Stimulated activated CD4-positive, alpha-beta T cell treated with anti-CD3 and anti-CD28 coated beads, Interleukin-4, amount 100 ng/mL, for 4 hours (primary cell): Measurements from ENCODE around the gene RUNDC1.
A peak's percentile ranks its signal among the peaks of the same experiment; 100 is the strongest.
"Not testable (repeated sequence)": the region's sequence is repeated elsewhere in the genome, so short reads cannot be mapped to it uniquely, and the experiment has no call there.

Source experiments
- DNase-seq, 2 experiments: peaks; one replicate each; pipeline ENCODE4 v3.0.0-alpha.2; 2020

RUNDC1 gene

DNA sequence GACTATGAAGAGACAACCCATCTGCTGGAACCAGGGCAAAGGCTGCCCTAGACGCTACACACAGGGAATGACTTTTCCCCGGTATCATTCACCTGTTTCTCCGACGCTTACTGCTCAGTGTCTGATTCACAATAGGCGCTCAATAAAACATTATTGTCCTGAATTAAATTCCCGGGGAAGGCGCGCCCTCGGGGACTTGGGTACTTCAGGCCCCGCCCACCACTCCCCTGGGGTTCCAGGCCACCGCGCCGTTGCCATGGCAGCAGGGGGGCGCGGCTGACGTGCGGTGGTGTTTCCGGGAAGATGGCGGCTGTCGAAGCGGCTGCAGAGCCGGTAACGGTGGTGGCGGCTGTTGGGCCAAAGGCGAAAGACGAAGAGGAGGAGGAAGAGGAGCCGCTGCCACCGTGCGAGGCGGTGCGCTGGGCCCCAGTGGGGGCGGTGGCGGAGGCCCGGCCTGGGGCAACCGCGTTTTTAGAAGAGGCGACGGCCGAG, at the start of gene RUNDC1:
Gene RUNDC1 (plus strand): TSS at position 292 of the 492 bp plus-strand sequence. CDS start 12 bp downstream, at position 304.
- peak; percentile 92 for DNase-seq

DNA sequence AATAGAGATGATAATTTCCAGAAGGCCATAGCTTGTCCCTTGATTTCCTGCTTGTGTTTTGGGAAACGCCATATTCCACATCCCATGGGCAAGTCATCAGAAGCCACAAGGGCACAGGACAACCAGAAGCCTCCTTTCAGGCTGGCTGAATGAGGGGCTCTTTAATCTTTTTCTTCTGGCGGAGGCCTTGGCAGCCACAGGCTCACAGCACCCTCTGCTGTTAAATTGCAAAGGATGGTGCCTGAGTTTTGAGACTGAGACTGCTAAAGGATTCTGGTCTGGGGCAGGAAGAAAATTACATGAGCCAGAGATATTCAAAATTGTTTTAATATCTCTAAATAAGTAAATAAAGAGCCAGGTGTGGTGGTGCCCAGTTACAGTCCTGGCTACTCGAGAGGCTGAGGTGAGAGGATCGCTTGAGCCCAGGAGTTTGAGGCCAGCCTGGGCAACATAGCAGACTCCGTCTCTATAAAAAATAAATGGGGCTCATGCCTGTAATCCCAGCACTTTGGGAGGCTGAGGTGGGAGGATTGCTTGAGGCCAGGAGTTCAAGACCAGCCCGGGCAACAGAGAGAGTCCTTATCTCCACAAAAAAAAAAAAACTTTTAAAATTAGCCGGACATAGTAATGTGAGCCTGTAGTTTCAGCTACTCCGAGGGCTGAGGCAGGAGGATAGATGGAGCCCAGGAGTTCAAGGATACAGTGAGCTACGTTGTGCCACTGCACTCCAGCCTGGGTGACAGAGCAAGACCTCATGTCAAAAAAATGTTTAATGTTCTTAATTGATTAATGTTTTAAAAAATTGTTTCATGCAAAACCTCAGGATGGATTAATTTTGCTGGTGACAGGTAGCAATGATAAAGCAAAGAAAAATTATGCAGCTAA, 42.4 kb upstream of the RUNDC1 start:
- DNase-seq = peak; percentile 3 to 5

DNA sequence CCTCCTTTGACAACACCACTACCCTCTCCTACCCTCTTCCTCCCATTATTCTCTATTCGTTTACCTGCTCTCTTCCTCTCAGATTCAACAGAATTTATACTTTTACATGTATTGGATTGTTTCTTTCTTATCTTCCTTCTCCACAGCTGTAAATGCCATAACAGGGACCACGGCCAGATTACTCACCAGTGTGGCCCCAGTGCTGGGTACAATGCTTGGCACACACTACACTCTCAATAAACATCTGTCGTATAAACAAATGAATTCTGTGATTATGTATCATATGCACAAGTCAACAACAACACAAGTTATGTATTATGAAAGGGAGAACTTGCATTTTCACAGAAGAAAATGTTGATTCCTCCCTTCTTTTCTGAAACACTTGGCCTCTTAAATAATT, 36.2 kb upstream of the RUNDC1 start:
- no peak for DNase-seq

DNA sequence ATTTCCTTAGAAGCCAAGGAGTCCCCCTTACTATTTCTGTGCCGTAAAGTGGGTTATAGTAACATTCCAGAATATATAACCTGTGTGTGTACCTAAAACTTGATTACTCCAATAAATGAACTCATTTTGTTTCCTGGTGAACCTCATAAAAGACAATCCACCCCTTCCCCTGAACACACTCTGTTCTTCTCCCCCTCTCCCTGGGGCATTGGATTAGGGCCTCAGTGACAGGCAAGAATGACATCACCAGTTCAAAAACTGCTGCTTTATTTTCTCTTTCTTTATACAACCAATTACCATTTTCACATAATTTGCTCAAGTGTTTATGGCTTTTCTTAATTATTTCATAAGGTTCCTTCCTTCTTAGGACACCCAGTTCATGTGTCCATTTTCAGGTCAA, 33.6 kb upstream of the RUNDC1 start:
- DNase-seq = no peak

DNA sequence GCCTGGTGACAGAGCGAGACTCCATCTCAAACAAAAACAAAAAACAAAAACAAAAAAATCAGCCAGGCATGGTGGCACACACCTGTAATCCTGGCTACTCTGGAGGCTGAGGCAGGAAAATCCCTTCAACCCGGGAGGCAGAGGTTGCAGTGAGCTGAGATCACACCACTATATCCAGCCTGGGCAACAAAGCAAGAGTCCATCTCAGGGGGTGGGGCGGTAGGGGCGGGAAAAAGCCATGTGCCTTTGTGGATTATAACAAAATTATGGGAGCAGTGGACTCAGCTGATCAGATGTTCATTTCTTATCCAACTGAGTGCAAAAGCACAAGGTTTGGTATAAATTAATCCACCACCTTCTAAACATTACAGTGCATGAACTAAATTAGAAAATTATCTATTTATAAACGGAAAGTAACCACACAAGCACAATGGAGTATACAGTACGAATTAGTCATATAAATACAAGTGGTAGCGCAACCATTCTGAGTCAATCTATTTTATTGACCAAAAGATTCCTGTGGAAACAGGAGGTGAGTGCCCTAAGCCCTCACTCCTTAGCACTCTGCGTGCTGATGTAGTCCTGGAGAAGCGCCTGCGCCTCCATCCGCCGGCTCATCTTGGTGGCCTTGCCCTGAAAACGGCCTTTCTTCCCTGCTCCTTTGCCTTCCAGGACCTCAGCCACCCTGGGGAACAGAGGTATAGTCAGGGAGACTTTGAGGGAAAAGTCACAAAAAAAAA, 30.2 kb upstream of the RUNDC1 start:
- no peak for DNase-seq

DNA sequence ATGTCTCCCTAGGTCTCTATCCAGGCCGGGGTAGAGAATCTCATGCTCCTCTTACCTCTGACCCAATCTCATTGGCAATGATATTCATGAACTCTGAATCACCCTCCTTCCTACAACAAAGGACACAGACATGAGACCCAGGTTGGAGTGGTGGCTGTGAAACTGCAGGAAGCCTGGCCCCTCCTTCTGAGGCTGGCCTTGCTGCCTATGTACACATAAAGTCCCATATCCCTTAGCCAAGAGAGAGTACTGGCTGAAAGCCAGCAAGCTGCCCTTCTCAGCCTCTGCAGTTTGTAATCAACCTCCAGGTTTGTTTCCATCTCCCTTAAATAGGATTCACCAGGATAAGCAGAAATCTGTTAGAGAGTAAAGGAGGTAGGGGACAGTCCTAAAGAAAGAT, 26.7 kb upstream of the RUNDC1 start:
- no peak for DNase-seq

DNA sequence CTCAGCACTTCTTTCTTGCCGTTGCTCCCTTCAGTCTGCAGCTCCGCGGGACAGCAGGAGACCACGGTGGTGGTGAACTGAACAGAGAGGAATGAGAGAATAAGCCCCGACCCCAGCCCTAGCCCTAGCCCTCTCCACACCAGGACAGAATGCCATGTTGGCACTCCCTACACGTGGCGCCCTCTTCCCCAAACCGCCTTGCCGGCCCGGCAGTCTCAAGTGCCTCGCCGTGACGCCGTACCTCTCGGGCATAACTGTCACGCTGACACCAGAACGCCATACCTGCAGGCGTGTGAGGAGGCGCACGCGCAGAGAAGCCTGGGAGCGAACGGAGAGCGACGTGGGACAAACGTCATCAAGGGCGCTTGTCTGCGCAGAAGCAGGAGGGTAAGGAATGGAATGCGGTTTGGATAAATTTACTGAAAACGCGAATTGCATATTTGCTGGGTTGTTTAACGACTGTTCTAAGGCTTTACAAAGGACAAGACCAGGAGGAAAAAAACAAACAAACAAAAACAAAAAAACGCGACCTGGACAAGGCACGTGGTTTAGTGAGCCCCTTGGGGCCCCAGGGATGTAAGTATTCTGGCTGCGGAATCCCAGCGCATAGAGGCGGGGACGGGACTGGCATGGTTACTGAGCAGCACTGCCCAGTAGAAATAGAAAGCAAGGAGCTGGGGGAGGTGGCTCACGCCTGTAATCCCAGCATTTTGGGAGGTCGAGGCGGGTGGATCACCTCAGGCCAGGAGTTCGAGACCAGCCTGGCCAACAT, 16.0 kb upstream of the RUNDC1 start, which contains the start of gene AARSD1:
Gene AARSD1 (minus strand): TSS at position 294 of the 772 bp plus-strand sequence. CDS start 14 bp downstream, at position 280.
- peak; percentile 83 to 88 for DNase-seq

DNA sequence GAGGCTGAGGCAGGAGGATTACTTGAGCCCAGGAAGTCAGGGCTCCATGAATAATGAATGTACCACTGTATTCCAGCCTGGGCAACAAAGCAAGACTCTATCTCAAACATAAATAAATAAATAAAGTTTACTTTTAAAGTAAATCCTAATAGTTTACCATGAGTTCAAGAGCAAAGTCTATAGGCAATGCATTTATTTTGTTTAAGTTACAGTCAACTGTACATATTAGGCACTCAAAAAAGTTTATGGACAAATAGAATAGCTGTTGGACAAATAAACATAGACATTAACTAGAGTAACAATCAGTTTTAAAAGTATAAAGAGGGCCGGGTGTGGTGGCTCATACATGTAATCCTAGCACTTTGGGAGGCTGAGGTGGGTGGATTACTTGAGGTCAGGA, 12.4 kb upstream of the RUNDC1 start:
- DNase-seq = no peak

DNA sequence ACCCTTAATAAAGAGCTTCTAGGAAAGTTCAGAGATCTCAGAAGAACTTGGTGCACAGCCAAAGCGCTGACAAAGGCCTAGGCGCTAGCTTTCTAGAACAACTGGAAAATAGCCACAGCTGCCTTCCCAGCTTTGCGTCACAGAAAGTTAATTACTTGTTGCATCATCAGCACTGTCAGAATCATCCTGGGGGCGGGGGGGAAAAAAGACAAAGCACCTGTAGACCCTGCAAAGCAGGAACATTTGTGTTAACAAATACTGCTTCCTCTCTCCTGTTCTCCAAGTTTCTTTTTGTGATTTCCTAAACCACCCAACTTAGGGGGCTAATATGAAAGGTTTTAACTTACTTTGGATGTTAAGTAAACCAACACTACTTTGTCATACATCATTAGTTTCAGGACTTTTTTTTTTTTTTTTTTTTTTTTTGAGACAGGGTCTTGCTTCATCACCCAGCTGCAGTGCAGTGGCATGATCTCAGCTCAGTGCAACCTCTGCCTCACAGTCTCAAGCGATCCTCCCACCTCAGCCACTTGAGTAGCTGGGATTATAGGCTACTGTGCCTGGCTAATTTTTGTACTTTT, 11.3 kb upstream of the RUNDC1 start:
- DNase-seq = no peak

DNA sequence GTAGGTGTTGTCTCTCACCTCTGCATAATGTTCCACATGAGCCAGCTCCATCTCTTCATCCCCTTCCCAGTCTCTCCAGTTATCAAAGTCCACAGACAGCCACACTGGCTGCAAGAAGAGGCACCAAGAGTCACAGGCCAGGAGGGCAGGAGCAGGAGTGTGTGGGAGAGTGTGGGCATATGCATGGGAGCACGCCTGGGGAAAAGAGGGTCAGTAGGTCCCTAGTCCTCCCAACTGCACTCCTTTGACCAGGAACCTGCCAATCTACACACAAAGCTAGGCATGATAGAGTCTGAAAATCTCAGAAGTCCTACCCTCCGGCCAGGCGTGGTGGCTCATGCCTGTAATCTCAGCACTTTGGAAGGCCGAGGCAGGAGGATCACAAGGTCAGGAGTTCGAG, 8.8 kb upstream of the RUNDC1 start:
- DNase-seq = no peak

DNA sequence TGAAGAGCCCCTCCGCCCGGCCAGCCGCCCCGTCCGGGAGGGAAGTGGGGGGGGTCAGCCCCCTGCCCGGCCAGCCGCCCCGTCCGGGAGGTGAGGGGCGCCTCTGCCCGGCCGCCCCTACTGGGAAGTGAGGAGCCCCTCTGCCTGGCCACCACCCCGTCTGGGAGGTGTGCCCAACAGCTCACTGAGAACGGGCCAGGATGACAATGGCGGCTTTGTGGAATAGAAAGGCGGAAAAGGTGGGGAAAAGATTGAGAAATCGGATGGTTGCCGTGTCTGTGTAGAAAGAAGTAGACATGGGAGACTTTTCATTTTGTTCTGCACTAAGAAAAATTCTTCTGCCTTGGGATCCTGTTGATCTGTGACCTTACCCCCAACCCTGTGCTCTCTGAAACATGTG, 7.0 kb upstream of the RUNDC1 start:
- not testable (repeated sequence) for DNase-seq

DNA sequence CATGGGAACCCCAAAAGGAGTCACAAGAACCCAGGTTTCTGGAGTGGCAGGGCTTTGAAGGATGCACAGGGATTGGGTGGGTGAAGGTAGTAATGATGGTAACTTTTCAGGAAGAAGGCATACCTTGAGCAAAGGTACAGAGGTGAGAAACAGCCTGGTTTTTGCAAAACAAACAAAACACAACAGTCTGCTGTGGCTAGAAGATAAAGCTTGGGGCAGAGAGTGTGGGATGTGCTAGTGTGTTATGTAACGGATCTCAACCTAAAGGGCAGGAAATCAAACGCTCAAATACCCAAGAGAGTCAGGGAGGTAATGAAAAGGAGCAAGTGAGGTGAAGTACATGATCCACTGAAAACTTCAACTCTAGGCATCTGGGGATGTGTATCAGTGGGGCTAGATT, 5.1 kb upstream of the RUNDC1 start:
- no peak for DNase-seq

DNA sequence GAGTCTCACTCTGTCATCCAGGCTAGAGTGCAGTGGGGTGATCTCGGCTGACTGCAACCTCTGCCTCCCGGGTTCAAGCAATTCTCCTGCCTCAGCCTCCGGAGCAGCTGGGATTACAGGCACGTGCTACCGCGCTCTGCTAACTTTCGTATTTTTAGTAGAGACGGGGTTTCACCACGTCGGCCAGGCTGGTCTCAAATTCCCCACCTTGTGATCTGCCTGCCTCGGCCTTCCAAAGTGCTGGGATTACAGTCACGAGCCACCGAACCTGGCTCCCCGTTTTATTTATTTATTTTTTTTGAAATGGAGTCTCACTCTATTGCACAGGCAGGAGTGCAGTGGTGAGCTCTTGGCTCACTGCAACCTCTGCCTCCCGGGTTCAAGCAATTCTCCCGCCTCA, 4.7 kb upstream of the RUNDC1 start:
- not testable (repeated sequence) for DNase-seq

DNA sequence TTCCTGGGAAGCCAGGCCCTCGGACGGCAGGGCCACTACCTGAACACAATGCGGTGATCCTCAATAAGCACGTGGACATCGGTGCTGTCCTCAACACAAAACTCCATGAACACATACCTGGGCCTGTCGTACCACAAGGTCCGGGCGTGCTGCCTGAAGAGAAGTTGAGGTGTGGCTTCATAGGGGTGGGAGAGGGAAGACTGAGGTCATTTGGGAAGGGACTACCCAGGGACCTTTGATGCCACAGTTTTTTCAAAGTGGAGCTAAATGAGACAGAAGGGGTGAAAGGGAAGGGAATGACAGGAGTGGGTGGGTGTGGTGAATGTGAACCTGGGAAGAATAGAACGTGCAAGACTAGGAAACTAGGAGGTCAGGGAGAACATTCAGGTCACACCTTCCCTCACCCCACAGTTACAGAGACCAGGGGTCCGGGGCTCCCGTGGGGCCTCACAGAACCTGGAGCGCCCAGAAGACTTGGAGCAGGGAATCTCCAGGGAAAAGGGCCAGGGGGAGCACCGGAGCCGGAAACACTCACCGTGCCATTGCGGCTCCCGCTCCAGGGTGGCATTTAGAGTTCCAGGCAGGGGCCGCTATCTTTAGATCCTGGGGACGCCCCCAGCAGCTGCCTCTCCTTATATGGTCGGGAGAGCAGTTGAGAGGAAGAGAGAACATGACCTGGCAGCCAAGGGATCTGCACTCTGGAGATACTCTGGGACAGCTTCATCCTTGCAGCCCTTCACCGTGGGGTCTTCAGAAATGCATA, 673 bp upstream of the RUNDC1 start, which contains the start of gene PTGES3L:
Gene PTGES3L (minus strand): TSS at position 570 of the 763 bp plus-strand sequence. CDS start 27 bp downstream, at position 543.
- DNase-seq = no peak

DNA sequence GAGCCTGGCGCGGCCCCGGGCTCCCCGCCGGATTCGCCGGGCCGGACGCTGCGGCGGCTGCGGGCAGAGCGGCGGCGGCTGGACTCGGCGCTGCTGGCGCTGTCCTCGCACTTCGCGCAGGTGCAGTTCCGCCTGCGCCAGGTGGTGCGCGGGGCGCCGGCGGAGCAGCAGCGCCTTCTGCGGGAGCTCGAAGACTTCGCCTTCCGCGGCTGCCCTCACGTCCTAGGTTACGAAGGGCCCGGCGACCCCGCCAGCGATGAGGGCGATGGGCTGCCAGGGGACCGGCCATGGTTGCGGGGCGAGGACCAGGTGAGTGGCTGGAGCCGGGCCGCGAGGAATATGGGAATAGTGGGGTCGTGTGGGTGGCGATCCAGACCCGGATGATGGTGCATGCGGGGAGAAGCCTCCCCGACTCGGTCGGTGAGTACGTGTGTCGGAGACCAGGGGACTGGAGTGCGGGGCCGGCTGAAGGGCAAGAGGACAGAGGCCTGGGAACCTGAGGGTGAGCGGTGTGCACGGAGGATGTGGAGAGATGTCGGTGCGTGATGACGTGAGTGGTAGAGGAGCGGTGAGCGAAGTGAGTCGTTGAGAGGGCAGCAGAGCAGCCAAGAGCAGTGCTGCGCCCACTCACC, 517 bp downstream of the RUNDC1 start:
- peak; percentile 56 to 69 for DNase-seq

DNA sequence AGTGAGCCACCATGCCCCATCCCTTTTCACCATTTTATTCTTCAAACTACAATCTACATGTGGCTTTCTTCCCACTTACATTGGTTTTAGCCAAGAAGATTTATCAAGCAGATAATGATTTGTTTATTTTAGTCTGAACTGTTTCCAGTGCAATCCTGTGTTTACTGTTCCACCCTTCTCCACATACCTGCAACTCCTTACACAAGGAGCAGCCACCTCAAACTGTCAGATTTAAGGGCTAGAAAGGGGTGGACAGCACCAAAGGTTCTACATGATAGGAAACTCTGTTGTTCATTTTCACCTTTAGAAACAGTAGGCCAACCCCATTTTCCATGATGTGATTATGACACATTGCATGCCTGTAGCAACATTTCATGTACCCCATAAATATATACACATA, 1.9 kb downstream of the RUNDC1 start:
- DNase-seq = no peak

DNA sequence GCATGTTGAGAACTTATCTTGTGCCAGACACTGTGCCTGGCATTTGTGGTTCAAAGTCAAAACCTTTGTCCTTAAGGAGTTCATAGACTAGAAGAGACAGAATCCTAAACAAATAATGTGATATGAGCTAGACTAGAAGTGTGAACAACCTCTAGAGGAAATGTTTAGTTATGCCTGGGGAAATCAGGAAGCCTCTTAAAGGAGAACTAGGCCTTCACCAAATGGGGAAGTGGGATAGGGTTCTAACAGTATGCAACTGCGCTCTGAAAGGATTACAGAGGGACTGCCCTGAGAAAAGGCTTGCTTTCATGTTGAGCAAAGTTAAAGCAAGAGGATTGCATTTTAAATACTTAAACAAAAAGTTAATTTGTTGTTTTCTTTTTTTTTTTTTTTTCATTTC, 4.9 kb downstream of the RUNDC1 start:
- no peak for DNase-seq

DNA sequence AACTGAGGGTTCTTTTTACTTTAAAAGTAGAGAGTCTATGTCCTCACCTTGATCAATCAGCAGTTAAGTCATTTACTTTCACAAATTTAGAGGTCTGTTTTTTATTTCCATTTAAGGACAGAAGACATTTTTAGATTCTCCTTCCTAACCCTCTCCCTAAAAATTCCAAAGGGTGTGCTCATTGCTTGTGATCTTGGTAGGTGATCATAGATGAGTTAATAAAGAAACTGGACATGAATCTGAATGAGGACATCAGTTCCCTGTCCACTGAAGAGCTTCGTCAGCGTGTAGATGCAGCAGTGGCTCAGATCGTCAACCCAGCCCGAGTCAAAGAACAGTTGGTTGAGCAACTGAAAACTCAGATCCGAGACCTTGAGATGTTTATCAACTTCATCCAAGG, 8.8 kb downstream of the RUNDC1 start:
- no peak for DNase-seq

DNA sequence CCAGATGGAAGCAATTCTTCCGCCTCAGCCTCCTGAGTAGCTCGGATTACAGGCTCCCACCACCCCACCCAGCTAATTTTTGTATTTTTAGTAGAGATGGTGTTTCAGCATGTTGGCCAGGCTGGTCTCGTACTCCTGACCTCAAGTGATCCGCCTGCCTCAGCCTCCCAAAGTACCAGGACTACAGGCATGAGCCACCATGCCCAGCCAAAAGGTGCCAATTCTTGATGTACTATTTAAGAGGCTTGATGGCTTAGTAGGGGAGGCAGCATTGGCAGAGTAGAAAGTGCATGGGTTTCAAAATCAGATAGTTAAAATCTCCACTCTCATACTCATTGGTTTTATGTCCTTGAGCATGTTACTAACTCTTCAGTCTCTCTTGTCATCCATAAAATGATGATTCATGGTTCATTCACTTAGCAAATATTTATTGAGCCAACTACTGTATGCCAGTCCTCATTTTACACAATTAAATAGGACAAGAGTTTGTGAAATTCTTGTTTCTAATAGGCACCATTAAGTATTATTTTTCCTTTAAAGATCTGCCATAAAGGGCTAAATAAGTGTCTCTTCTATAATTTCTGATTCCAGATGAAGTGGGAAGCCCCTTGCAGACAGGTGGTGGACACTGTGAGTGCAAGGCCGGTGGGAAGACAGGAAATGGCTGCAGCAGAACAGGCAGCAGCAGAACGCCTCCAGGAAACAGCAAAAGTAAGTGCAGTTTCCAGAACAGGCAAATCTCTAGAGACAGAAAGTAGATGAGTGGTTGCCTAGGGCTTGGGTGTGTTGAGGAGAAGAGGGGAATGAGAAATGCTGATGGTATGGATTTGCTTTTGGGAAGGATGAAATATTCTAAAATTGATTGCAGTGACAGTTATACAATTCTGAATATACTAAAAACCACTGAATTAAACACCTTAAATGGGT, 9.6 kb downstream of the RUNDC1 start:
- no peak for DNase-seq

DNA sequence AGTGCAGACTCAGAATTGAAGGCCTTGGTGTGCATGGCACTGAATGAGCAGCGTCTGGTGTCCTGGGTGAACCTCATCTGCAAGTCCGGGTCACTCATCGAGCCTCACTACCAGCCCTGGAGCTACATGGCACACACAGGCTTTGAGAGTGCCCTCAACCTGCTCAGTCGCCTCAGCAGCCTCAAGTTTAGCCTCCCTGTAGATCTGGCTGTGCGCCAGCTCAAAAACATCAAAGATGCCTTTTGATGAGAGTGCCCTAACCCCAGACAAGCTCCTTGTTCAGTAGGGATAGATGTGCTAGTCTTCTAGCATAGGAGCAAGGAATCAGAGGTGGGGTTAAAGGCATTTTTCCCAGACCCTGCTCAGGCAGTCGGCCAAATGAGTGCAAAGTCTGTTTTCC, 11.1 kb downstream of the RUNDC1 start:
- DNase-seq = no peak
